ENCODE data around the gene APC2.

GRCh38 chr19:1490311-1491113, 40.6 kb downstream of the APC2 start, which contains the start of gene PCSK4:
- peak in 1 of 4 experiments; percentile 9 for TF ChIP-seq CTCF (IDR thresholded peaks at IDR 0.05)
- peak in 1 of 2 donors; percentile 31 for TF ChIP-seq POLR2A (IDR thresholded peaks at IDR 0.05)
- no peak for TF ChIP-seq POLR2AphosphoS5 (IDR thresholded peaks at IDR 0.05)
- TF ChIP-seq EP300 (IDR thresholded peaks at IDR 0.05) = no peak
